MM.1S (cell line): ENCODE measurements around the gene TXNL4B.

Experiments used
- DNase-seq: peaks from one replicate; pipeline ENCODE4 v3.0.0-alpha.2; 2015
- H2AFZ ChIP-seq: fragments of 300-600 bp; sonication (generic); 2 replicates; pipeline ENCODE4 v1.6.0; 2016; ENCODE audit warnings: antibody characterized with exemption, low read length
- H3F3A ChIP-seq: fragments of 300-600 bp; sonication (generic); 2 replicates; pipeline ENCODE4 v1.6.1; 2016; ENCODE audit warnings: mild to moderate bottlenecking, antibody characterized with exemption, low read length, moderate library complexity, mixed read lengths; ENCODE audit not compliant: insufficient read depth
- H3K27ac ChIP-seq: fragments of 300-600 bp; sonication (generic); 2 replicates; pipeline ENCODE4 v1.5.1; 2016; ENCODE audit warnings: mild to moderate bottlenecking, low read length
- H3K27me3 ChIP-seq: fragments of 300-600 bp; sonication (generic); replicated peaks from 2 replicates; pipeline ENCODE4 v1.6.0; 2016; ENCODE audit warnings: low read length; ENCODE audit not compliant: insufficient read depth
- H3K36me3 ChIP-seq: fragments of 300-600 bp; sonication (generic); replicated peaks from 2 replicates; pipeline ENCODE4 v1.6.1; 2016; ENCODE audit warnings: mild to moderate bottlenecking, low read length, mixed read lengths; ENCODE audit not compliant: insufficient read depth
- H3K4me1 ChIP-seq: fragments of 300-600 bp; sonication (generic); 2 replicates; pipeline ENCODE4 v1.6.1; 2016; ENCODE audit warnings: low read length, mixed read lengths
- H3K4me2 ChIP-seq: fragments of 300-600 bp; sonication (generic); 2 replicates; pipeline ENCODE4 v1.6.0; 2016; ENCODE audit warnings: low read depth, low read length
- H3K4me3 ChIP-seq: fragments of 300-600 bp; sonication (generic); 2 replicates; pipeline ENCODE4 v1.5.1; 2016; ENCODE audit warnings: low read length, mixed read lengths
- H3K79me2 ChIP-seq: fragments of 300-600 bp; sonication (generic); 2 replicates; pipeline ENCODE4 v1.6.1; 2016; ENCODE audit warnings: mixed run types, low read length, mixed read lengths
- H3K9ac ChIP-seq: fragments of 300-600 bp; sonication (generic); 2 replicates; pipeline ENCODE4 v1.6.1; 2016; ENCODE audit warnings: low read length, mixed read lengths
- H3K9me2 ChIP-seq: fragments of 300-600 bp; sonication (generic); replicated peaks from 2 replicates; pipeline ENCODE4 v1.6.1; 2016; ENCODE audit warnings: mild to moderate bottlenecking, low read length, mixed read lengths; ENCODE audit not compliant: insufficient read depth
- H3K9me3 ChIP-seq: fragments of 300-600 bp; sonication (generic); replicated peaks from 2 replicates; pipeline ENCODE4 v1.6.1; 2016; ENCODE audit warnings: mild to moderate bottlenecking, low read length, mixed read lengths; ENCODE audit not compliant: insufficient read depth
- H4K20me1 ChIP-seq: fragments of 300-600 bp; sonication (generic); 2 replicates; pipeline ENCODE4 v1.6.1; 2016; ENCODE audit warnings: mild to moderate bottlenecking, low read length, moderate library complexity, mixed read lengths; ENCODE audit not compliant: insufficient read depth
- EZH2 ChIP-seq: fragments of 300-600 bp; sonication (generic); optimal IDR thresholded peaks from 2 replicates; pipeline ENCODE3; 2017; ENCODE audit warnings: low read depth, mild to moderate bottlenecking, antibody characterized with exemption, low read length, mixed read lengths
- EZH2phosphoT487 ChIP-seq: fragments of 300-600 bp; sonication (generic); IDR thresholded peaks from 2 replicates; pipeline ENCODE4 v1.6.1; 2018; ENCODE audit warnings: antibody characterized with exemption, low read length
- TF ChIP-seq, protein P1 (sequence below): fragments of 300-600 bp; sonication (generic); IDR thresholded peaks from 2 replicates; pipeline ENCODE4 v1.5.1; 2016; ENCODE audit warnings: antibody characterized with exemption, low read length, mixed read lengths

TXNL4B gene

DNA sequence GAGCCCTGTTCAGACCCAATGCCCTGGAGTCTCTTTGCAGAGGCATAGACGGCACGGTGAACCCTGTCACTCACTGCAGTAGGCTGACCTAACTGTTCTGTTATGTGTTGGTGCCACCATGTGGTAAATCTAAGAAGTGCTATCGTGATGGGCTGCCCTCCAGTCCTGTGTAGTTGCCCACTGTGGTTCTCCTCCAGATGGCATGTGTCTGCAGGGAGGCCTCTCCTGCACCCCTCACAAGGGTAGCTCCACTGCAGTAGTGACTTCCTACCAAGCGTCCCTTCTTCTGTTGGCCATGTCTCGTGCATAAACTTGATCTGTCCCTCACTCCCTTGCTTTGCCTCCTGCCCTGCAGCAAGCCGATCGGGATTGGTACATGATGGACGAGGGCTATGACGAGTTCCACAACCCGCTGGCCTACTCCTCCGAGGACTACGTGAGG lies 6.0 kb upstream of the TXNL4B start:
- Histone ChIP-seq H3K27me3 (no peaks in the 10 kb centered on the region), H3F3A (no peaks in the 10 kb centered on the region), H3K9me2 (no peaks in the 10 kb centered on the region), H3K9ac (no peak overlapping the region), H3K4me2 (no peak overlapping the region), H3K4me3 (no peak overlapping the region), H3K9me3 (no peaks in the 10 kb centered on the region), H4K20me1 (no peaks in the 10 kb centered on the region), H3K36me3 (peaks cover 15% of the 10 kb centered on the region; the same call in 1 of the 2 replicates), H3K79me2 (peaks cover 32% of the 10 kb centered on the region), H3K4me1 (peaks cover 11% of the 10 kb centered on the region), H2AFZ (no peak overlapping the region), H3K27ac (no peak overlapping the region)
- TF ChIP-seq EZH2 (no peak), EZH2phosphoT487 (no peak)
- TF ChIP-seq, protein P1, sequence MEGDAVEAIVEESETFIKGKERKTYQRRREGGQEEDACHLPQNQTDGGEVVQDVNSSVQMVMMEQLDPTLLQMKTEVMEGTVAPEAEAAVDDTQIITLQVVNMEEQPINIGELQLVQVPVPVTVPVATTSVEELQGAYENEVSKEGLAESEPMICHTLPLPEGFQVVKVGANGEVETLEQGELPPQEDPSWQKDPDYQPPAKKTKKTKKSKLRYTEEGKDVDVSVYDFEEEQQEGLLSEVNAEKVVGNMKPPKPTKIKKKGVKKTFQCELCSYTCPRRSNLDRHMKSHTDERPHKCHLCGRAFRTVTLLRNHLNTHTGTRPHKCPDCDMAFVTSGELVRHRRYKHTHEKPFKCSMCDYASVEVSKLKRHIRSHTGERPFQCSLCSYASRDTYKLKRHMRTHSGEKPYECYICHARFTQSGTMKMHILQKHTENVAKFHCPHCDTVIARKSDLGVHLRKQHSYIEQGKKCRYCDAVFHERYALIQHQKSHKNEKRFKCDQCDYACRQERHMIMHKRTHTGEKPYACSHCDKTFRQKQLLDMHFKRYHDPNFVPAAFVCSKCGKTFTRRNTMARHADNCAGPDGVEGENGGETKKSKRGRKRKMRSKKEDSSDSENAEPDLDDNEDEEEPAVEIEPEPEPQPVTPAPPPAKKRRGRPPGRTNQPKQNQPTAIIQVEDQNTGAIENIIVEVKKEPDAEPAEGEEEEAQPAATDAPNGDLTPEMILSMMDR = peak; percentile 60
- DNase-seq = peak; percentile 51

DNA sequence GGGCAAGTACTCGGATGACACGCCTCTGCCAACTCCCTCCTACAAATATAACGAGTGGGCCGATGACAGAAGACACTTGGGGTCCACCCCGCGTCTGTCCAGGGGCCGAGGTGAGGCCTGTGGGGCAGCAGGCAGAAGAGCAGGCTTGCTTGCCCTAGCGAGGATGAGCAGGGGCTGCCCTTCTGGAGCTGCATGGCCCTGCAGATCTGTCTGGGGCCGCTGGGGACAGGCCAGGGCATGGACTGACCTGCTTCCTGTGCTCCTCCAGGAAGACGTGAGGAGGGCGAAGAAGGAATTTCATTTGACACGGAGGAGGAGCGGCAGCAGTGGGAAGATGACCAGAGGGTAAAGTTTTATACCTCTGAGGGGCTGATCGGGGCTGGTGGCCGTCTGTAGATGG lies 5.5 kb upstream of the TXNL4B start:
- Histone ChIP-seq H3K27ac (no peak overlapping the region), H3K27me3 (no peaks in the 10 kb centered on the region), H2AFZ (no peak overlapping the region), H4K20me1 (no peaks in the 10 kb centered on the region), H3K79me2 (peaks cover 36% of the 10 kb centered on the region), H3K4me3 (no peak overlapping the region), H3K9me2 (no peaks in the 10 kb centered on the region), H3K9ac (no peak overlapping the region), H3K9me3 (no peaks in the 10 kb centered on the region), H3F3A (no peaks in the 10 kb centered on the region; the same call in 1 of the 2 replicates), H3K4me2 (no peak overlapping the region), H3K4me1 (peaks cover 11% of the 10 kb centered on the region), H3K36me3 (peaks cover 15% of the 10 kb centered on the region; the same call in 1 of the 2 replicates)
- DNase-seq = no peak
- TF ChIP-seq EZH2phosphoT487 = no peak
- no peak for TF ChIP-seq EZH2
- TF ChIP-seq, protein P1 = no peak

DNA sequence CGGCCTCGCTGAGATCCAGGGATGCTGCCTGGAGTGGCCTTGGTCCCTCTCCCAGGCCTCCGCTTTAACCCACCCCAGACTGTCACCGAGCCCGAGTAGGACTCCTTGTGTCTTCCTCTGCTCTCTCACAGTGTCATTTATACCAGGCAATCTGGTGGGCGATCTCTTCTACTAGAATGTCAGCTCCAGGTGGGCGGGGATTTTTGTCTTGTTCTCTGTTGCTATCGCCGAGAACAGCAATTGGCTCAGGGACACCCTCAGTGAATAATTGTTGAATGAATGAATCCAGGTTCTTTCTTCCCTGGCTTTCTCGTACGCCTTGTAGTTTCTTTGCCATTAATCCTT lies 818 bp upstream of the TXNL4B start:
- peaks cover 78% of the 10 kb centered on the region for H3K79me2 ChIP-seq
- no peaks in the 10 kb centered on the region for H4K20me1 ChIP-seq
- 0 out of 2 replicates have a peak, but pooled peaks cover 8% of the 10 kb centered on the region for H3K36me3 ChIP-seq

More for the DNA sequence above, 818 bp upstream of the TXNL4B start:
- TF ChIP-seq EZH2 = no peak
- TF ChIP-seq, protein P1 = no peak
- no peak for TF ChIP-seq EZH2phosphoT487
- Histone ChIP-seq H3K4me3 (peak overlapping the region; percentile 98), H2AFZ (peak overlapping the region; percentile 70), H3K9me2 (no peaks in the 10 kb centered on the region), H3K4me1 (peaks cover 13% of the 10 kb centered on the region), H3K27me3 (no peaks in the 10 kb centered on the region), H3K27ac (peak overlapping the region; percentile 78), H3F3A (peaks cover 4% of the 10 kb centered on the region), H3K9ac (peak overlapping the region; percentile 89), H3K9me3 (no peaks in the 10 kb centered on the region), H3K4me2 (peak overlapping the region; percentile 81)
- DNase-seq = peak; percentile 21
